Endothelial cell of umbilical vein (primary cell): Measurements from ENCODE around the gene TMUB2. TPM values are rescaled to one million over a fixed set of nuclear protein-coding genes. Genes with fewer than 3 reads are reported as not detected.

ENCODE experiments used
- BruUV-seq: library from RNA; stranded (reverse); fragments of 400-500 nt; replicated peaks from 2 replicates; lab custom pipeline; 2021; lab: Mats Ljungman, UMichigan
- CTCF ChIA-PET: fragments of 300-600, 350-600 bp; sonication (Branson Sonifier 250); formaldehyde crosslinking; loops from one replicate; lab custom pipeline; 2021; ENCODE audit warnings: antibody characterized with exemption, inconsistent platforms; lab: Charles Lee
- POLR2A ChIA-PET: fragments of 300-600, 350-600 bp; sonication (Branson Sonifier 250); formaldehyde crosslinking; loops from one replicate; lab custom pipeline; 2021; ENCODE audit warnings: antibody characterized with exemption, inconsistent platforms; lab: Charles Lee
- DNase-seq: peaks from one replicate; pipeline ENCODE4 v3.0.0-alpha.2; 2011; ENCODE audit warnings: low read depth, low spot score
- FAIRE-seq: peaks from 2 replicates; lab custom pipeline; 2011; peaks lifted over from hg19 to GRCh38; lab: Jason Lieb, UNC
- H2AFZ ChIP-seq: 2 replicates; pipeline ENCODE4 v1.6.0; 2012; ENCODE audit warnings: low read depth, low read length, control low read depth, inconsistent platforms
- H3K27ac ChIP-seq: 2 replicates; pipeline ENCODE4 v1.5.1; 2011; ENCODE audit warnings: low read depth, mild to moderate bottlenecking, control low read depth, low read length, moderate library complexity; ENCODE audit not compliant: insufficient read depth
- H3K27me3 ChIP-seq, 2 experiments: 2 replicates each; pipeline versions ENCODE4 v1.6.0 to v1.6.1; 2011; ENCODE audit warnings: low read length in 2 of 2, mixed read lengths in 1 of 2; ENCODE audit not compliant: control insufficient read depth in 2 of 2, insufficient read depth in 2 of 2
- H3K36me3 ChIP-seq, 2 experiments: 2 replicates in 1 of 2; 3 replicates in 1 of 2; pipeline ENCODE4 v1.5.1; 2011; ENCODE audit warnings: low read length in 2 of 2, mild to moderate bottlenecking in 1 of 2, moderate library complexity in 1 of 2; ENCODE audit not compliant: control insufficient read depth in 2 of 2, insufficient read depth in 2 of 2; ENCODE audit errors: extremely low read depth in 1 of 2
- H3K4me1 ChIP-seq: 3 replicates; pipeline ENCODE4 v1.5.1; 2011; ENCODE audit warnings: mild to moderate bottlenecking, low read length; ENCODE audit not compliant: control insufficient read depth, insufficient read depth; ENCODE audit errors: extremely low read depth
- H3K4me2 ChIP-seq: 2 replicates; pipeline ENCODE4 v1.6.1; 2011; ENCODE audit warnings: low read length, control low read depth, mixed read lengths; ENCODE audit not compliant: insufficient read depth
- H3K4me3 ChIP-seq, 3 experiments: fragments of 200-600 bp in 1 of 3; sonication (generic), shearing (Covaris generic) in 1 of 3; replicated peaks in 1 of 3; 2 replicates each; pipeline ENCODE4 v1.5.1; 2011 to 2016; ENCODE audit warnings: control low read depth in 3 of 3, low read length in 3 of 3, mild to moderate bottlenecking in 2 of 3, inconsistent platforms in 1 of 3, low read depth in 1 of 3, moderate library complexity in 1 of 3; ENCODE audit not compliant: insufficient read depth in 1 of 3
- H3K79me2 ChIP-seq: 2 replicates; pipeline ENCODE4 v1.6.0; 2012; ENCODE audit warnings: low read length, inconsistent platforms; ENCODE audit not compliant: control insufficient read depth, insufficient read depth
- H3K9ac ChIP-seq: replicated peaks from 2 replicates; pipeline ENCODE3; 2011; ENCODE audit warnings: low read length, control low read depth; ENCODE audit not compliant: insufficient read depth; ENCODE audit errors: extremely low read depth
- H3K9me1 ChIP-seq: replicated peaks from 3 replicates; pipeline ENCODE4 v1.6.0; 2011; ENCODE audit warnings: mild to moderate bottlenecking, low read length; ENCODE audit not compliant: control insufficient read depth, insufficient read depth; ENCODE audit errors: extremely low read depth
- H3K9me3 ChIP-seq: replicated peaks from 2 replicates; pipeline ENCODE4 v1.5.1; 2012; ENCODE audit warnings: low read length, inconsistent platforms; ENCODE audit not compliant: control insufficient read depth, insufficient read depth
- H4K20me1 ChIP-seq: replicated peaks from 2 replicates; pipeline ENCODE3; 2011; ENCODE audit warnings: mild to moderate bottlenecking, low read length; ENCODE audit not compliant: control insufficient read depth, insufficient read depth; ENCODE audit errors: extremely low read depth
- CTCF ChIP-seq, 2 donors: IDR thresholded peaks; 1 replicate in 1 of 2; 2 replicates in 1 of 2; pipeline ENCODE4 v1.5.1; 2011; ENCODE audit warnings: low read length in 2 of 2, mild to moderate bottlenecking in 2 of 2, moderate library complexity in 2 of 2, control low read depth in 1 of 2, inconsistent platforms in 1 of 2, low read depth in 1 of 2; ENCODE audit not compliant: insufficient read depth in 1 of 2; ENCODE audit errors: extremely low read depth in 1 of 2
- POLR2A ChIP-seq: IDR thresholded peaks from 2 replicates; pipeline ENCODE4 v1.6.1; 2012; ENCODE audit warnings: low read depth, mild to moderate bottlenecking, control low read depth, low read length
- dilution Hi-C: fragments of 300-500 bp; cut with MboI; formaldehyde crosslinking; loops from one replicate; pipeline ENCODE4 v1.15.0; 2019; ENCODE audit warnings: low sequenced_read_pairs; ENCODE audit not compliant: extremely low pct_ligation_motif_present
- intact Hi-C: fragments of 100-400 bp; cut with micrococcal nuclease; formaldehyde crosslinking; loops from one replicate; pipeline ENCODE4 v1.10.0; 2022
- polyA plus RNA-seq, 4 experiments: library from polyadenylated mRNA; depleted of rRNA in 3 of 4; stranded (reverse) in 3 of 4; unstranded in 1 of 4; fragments of >200 nt; gene quantifications; 2 replicates each; pipeline versions ENCODE4 v1.2.1 to v1.2.3, GENCODE V29; 2011 to 2012; ENCODE audit warnings: missing spikeins in 1 of 4
- total RNA-seq: library from RNA; stranded (reverse); gene quantifications from 2 replicates; pipeline ENCODE4 v1.2.3, GENCODE V29; 2021

TMUB2 gene
- total and polyA plus RNA-seq, 2 donors (not counting 3 experiments of a cell fraction or from before 2014, with no cell fraction given) = 43.6 to 72.5 TPM

GRCh38 chr17:44219616-44220212 lies 32.9 kb downstream of the TMUB2 start, which contains the start of gene UBTF:
Gene UBTF (minus strand): TSS chr17:44219675. CDS start chr17:44218229, 1,446 bp downstream.
- H3K4me3 ChIP-seq = peak within 1 kb of the TSS; percentile 68 to 89 (median 77)
- CTCF ChIA-PET = interaction anchor here (0.8 to 7.3 kb wide), 8 partner anchors 10 to 304 kb away, joined by 3 to 68 read pairs (median 4); partner anchors contain the start of genes RUNDC3A, SLC25A39 and TMUB2
- no peaks in the 10 kb centered on the region for H3K9me1 ChIP-seq
- POLR2A ChIA-PET = interaction anchor here (0.9 kb wide), 1 partner anchor 107 kb away, joined by 5 read pairs; no protein-coding TSS in a partner anchor
- dilution Hi-C loops = no loop called here
- no peaks in the 10 kb centered on the region for H3K9me3 ChIP-seq
- peaks cover 14 to 21% of the 10 kb centered on the region in 2 experiments for H3K36me3 ChIP-seq
- FAIRE-seq = no peak
- H4K20me1 ChIP-seq = no peaks in the 10 kb centered on the region
- H3K9ac ChIP-seq = peak within 1 kb of the TSS; percentile 92
- H2AFZ ChIP-seq = no peak within 1 kb of the TSS
- BruUV-seq = no TSS peak
- peaks cover 40% of the 10 kb centered on the region for H3K4me1 ChIP-seq
- peak within 1 kb of the TSS; percentile 58 for H3K4me2 ChIP-seq
- H3K27me3 ChIP-seq = no peaks in the 10 kb centered on the region
- H3K79me2 ChIP-seq = peaks cover 28% of the 10 kb centered on the region
- intact Hi-C loops = loop anchor here (2.0 to 5.0 kb wide), 2 partner anchors 19 to 88 kb away; partner anchors contain the start of gene RUNDC3A
- peak within 1 kb of the TSS; percentile 81 for H3K27ac ChIP-seq
- TF ChIP-seq POLR2A = peak; percentile 29
- no peak for TF ChIP-seq CTCF (IDR thresholded peaks at IDR 0.05; ENCODE audit: extremely low read depth in 1 of 2, insufficient read depth in 1 of 2, low read depth in 1 of 2, low read length in 2 of 2)
- DNase-seq = peak; percentile 54
